Epithelial cell of proximal tubule (primary cell): Measurements from ENCODE around the gene TMEM181. TPM values are rescaled to one million over a fixed set of nuclear protein-coding genes. Genes with fewer than 3 reads are reported as not detected.
"Not testable (repeated sequence)": the region's sequence is repeated elsewhere in the genome, so short reads cannot be mapped to it uniquely, and the experiment has no call there.

Experiments
- DNase-seq: peaks from one replicate; pipeline ENCODE4 v3.0.0-alpha.2; 2011; ENCODE audit warnings: low read depth
- H3K4me3 ChIP-seq: 2 replicates; pipeline ENCODE4 v1.5.1; 2011; ENCODE audit warnings: low read depth, mild to moderate bottlenecking, low read length
- total RNA-seq: library from RNA; depleted of rRNA; stranded (reverse); fragments of >200 nt; gene quantifications from 2 replicates; pipeline ENCODE4 v1.2.3, GENCODE V29; 2015
- TF ChIP-seq, protein P1 (sequence below): conservative IDR thresholded peaks from 2 replicates; pipeline ENCODE4 v1.5.1; 2012; ENCODE audit warnings: low read depth, mild to moderate bottlenecking, low read length

The TMEM181 gene
- total RNA-seq, 1 donor from 2014 or later, result 16.5 TPM

- DNase-seq, result no peak
- TF ChIP-seq, protein P1, sequence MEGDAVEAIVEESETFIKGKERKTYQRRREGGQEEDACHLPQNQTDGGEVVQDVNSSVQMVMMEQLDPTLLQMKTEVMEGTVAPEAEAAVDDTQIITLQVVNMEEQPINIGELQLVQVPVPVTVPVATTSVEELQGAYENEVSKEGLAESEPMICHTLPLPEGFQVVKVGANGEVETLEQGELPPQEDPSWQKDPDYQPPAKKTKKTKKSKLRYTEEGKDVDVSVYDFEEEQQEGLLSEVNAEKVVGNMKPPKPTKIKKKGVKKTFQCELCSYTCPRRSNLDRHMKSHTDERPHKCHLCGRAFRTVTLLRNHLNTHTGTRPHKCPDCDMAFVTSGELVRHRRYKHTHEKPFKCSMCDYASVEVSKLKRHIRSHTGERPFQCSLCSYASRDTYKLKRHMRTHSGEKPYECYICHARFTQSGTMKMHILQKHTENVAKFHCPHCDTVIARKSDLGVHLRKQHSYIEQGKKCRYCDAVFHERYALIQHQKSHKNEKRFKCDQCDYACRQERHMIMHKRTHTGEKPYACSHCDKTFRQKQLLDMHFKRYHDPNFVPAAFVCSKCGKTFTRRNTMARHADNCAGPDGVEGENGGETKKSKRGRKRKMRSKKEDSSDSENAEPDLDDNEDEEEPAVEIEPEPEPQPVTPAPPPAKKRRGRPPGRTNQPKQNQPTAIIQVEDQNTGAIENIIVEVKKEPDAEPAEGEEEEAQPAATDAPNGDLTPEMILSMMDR, result no peak
- H3K4me3 ChIP-seq, result no peak overlapping the region
Observed at GRCh38 chr6:158674342-158675131, 114.6 kb downstream of the TMEM181 start.

GRCh38 chr6:158677094-158677493 is 117.2 kb downstream of the TMEM181 start:
- DNase-seq, H3K4me3 ChIP-seq: not testable (repeated sequence)

DNA sequence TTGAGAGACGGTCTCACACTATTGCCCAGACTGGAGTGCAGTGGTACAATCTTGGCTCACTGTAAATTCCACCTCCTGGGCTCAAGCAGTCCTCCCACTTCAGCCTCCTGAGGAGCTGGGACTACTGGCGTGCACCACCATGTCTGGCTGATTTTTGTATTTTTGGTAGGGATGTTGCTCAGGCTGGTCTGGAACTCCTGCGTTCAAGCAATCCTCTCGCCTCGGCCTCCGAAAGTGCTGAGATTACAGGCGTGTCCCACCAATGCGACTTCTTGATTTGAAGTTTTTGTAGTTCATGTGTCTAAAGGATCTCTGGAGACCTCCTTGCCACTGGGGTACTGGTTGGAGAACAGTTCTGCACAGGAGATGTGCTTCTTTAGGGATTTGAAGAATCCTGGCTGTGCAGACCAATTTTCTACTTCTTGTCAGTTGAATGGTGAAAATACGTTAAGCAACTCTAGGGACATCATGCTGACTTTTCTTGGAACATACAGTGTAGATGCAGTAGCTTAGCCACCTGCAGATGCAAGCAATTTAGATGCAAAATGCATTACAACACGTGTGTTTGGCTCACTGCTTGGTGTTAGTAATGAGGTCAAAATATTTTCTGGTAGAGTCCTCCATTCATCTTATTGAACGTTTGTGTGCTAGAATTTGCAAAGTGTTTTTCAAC is 118.2 kb downstream of the TMEM181 start:
- TF ChIP-seq, protein P1, result no peak
- no peak for DNase-seq
- no peak overlapping the region for H3K4me3 ChIP-seq

DNA sequence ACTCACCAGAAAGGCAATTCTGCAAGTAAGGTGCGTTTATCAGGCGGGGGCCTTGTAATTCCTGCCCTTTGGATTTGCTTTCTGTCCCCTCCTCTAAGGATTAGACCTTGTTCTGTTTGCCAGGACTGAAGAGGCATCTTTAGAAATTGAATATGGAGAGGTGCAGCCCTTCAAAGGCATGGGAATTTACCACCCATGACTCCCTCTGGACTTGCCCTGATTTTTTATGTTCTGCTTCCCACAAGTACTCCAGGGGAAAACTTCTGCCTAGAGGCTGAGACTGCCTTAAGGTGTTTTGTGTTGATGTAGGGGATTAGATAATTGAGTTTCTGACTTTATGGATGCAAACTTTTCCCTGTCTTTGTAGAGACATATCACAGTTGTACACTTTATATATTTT is 120.1 kb downstream of the TMEM181 start:
- TF ChIP-seq, protein P1, result no peak
- DNase-seq, result no peak
- H3K4me3 ChIP-seq, result no peak overlapping the region

DNA sequence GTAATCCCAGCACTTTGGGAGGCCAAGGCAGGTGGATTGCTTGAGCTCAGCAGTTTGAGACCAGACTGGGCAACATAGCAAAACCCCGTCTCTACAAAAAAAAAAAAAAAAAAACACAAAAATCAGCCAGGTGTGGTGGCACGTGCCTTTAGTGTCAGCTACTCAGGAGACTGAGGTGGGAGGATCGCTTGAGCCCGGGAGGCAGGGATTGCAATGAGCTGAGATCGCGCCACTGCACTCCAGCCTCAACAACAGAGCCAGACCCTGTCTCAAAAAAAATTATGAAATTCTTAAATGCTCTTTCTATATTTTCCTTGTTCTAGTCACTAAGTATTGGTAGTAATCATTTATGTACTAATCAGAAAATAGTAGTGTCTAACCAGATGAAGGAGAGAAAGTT is 120.6 kb downstream of the TMEM181 start:
- H3K4me3 ChIP-seq, result no peak overlapping the region
- TF ChIP-seq, protein P1, result no peak
- no peak for DNase-seq

- TF ChIP-seq, protein P1, result no peak
- DNase-seq, result no peak
- H3K4me3 ChIP-seq, result no peak overlapping the region
Observed at GRCh38 chr6:158684311-158684710, 124.4 kb downstream of the TMEM181 start.

DNA sequence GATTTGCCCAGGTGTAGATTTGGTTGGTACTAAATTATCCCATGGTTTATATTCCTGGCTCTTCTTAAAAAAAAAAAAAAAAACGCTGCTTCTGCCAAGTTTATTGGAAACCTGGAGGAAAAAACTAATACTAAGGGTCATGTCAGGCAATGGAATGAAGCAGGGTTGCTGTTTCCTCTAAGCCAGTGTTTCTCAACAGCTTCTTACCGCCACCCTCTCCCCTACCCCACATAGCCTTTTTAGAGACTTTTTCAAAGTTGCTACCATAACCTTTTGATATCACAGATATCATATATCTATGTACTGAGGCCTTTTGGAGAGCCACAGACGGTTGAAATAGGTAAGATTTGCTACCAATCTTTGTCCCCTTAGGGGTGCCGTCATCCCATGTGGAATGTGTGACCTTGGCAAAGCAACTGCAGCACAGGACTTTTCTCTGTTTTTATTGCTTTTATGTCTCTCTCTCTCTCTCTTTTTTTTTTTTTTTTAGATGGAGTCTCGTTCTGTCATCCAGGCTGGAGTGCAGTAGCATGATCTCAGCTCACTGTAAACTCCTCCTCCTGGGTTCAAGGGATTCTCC is 124.9 kb downstream of the TMEM181 start:
- DNase-seq, result no peak
- TF ChIP-seq, protein P1, result no peak
- no peak overlapping the region for H3K4me3 ChIP-seq

Other genes starting within 250 kb of the TMEM181 start
- 25.4 and 25.8 TPM in 2 replicates for gene TULP4, start 247.6 kb upstream of the TMEM181 start, total RNA-seq
- gene DYNLT1, start 84.7 kb downstream of the TMEM181 start, total RNA-seq, result 223 and 295 TPM in 2 replicates
- 8.5 and 11.0 TPM in 2 replicates for gene SYTL3, start 90.0 kb downstream of the TMEM181 start, total RNA-seq